Central memory CD8-positive, alpha-beta T cell (primary cell): ENCODE data around the gene MTCH2.
A peak's percentile ranks its signal among the peaks of the same experiment; 100 is the strongest.

Source experiments
- ATAC-seq: fragments of 150-1000 bp; cut with Tn5 transposase; replicated peaks from 2 replicates; pipeline ENCODE4 v1.10.0; 2022; ENCODE audit warnings: mild to moderate bottlenecking, moderate FRiP score, moderate number of reproducible peaks; ENCODE audit not compliant: poor library complexity, severe bottlenecking; ENCODE audit errors: extremely low read depth
- DNase-seq, 2 donors: peaks; one replicate each; pipeline ENCODE4 v3.0.0; 2021; ENCODE audit warnings: low spot score in 2 of 2
- H3K27ac Mint-ChIP-seq: one replicate; pipeline ENCODE4 v1.8.0; 2022; ENCODE audit warnings: low read depth, mild to moderate bottlenecking, moderate library complexity, mixed read lengths
- H3K27me3 Mint-ChIP-seq: one replicate; pipeline ENCODE4 v1.8.0; 2022; ENCODE audit warnings: mixed read lengths
- H3K36me3 Mint-ChIP-seq: one replicate; pipeline ENCODE4 v1.8.0; 2022; ENCODE audit warnings: mild to moderate bottlenecking, moderate library complexity, mixed read lengths; ENCODE audit not compliant: insufficient read depth
- H3K4me1 Mint-ChIP-seq: one replicate; pipeline ENCODE4 v1.8.0; 2022; ENCODE audit warnings: mixed read lengths
- H3K4me3 Mint-ChIP-seq: one replicate; pipeline ENCODE4 v1.8.0; 2022; ENCODE audit warnings: mild to moderate bottlenecking, moderate library complexity, mixed read lengths
- H3K9me3 Mint-ChIP-seq: one replicate; pipeline ENCODE4 v1.8.0; 2022; ENCODE audit warnings: mixed read lengths

MTCH2 gene

GRCh38 chr11:47586098-47586855, 56.1 kb downstream of the MTCH2 start, which contains the start of gene FAM180B:
Gene FAM180B (plus strand): TSS chr11:47586678. CDS start chr11:47586769, 91 bp downstream.
- Mint-ChIP-seq H3K4me3 (no peak within 1 kb of the TSS), H3K27ac (no peak within 1 kb of the TSS)
- no peak for ATAC-seq

GRCh38 chr11:47583844-47584243, 58.5 kb downstream of the MTCH2 start:
- no peaks in the 10 kb centered on the region for H3K27me3 Mint-ChIP-seq
- peak overlapping the region; percentile 4 for H3K4me3 Mint-ChIP-seq

More at GRCh38 chr11:47586098-47586855, 56.1 kb downstream of the MTCH2 start, which contains the start of gene FAM180B:
- Mint-ChIP-seq H3K9me3 (no peaks in the 10 kb centered on the region), H3K27me3 (no peaks in the 10 kb centered on the region), H3K36me3 (peaks cover 27% of the 10 kb centered on the region), H3K4me1 (no peaks in the 10 kb centered on the region)
- no peak for DNase-seq

DNA sequence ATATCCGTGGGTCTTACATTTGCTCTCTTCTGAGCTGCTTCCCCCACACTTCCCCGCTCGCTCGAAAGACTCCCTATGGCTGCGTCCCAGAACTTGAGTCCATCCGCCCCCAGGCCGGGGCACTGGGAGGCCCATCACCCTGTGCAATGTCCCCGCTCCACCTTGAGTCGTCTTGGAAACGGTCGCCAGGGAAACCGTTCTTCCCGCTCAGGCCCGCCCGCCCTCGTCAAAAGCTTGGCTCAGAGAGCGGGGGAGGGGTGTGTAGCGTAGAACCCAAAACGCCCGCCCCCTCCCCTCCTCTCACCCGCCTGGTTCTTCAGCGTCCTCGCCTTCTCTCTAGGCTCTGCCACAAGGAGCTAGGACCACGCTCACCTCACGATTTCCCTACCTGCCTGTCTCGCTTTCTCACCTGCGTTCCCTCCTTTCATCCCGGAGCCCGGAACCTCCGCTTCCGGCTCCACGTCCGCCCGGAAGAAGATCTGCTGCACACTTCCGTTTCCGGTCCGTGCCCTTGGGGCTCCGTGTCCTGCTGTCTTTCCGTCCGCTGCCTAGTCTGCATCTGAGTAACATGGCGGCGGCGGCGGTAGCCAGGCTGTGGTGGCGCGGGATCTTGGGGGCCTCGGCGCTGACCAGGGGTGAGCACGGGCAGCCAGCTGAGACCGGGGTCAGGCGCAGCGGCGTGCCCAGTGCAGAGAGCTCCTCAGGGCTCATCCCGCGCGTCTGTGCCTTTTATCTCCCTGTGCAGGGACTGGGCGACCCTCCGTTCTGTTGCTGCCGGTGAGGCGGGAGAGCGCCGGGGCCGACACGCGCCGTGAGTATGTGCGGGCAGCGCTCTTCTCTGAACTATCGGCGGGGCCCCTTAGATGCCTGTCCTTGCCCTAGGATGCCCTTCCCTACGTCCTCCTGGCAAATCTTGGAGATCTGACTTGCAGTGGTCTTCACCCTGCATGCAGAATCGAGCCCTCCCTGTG, 63.5 kb downstream of the MTCH2 start, which contains the start of the genes KBTBD4 and NDUFS3:
TSS of gene KBTBD4 (minus strand) at position 447 of the 971 bp plus-strand sequence. CDS start at position 428, 19 bp downstream.
TSS of gene NDUFS3 (plus strand) at position 551 of the 971 bp plus-strand sequence. CDS start at position 569, 18 bp downstream.
- H3K9me3 Mint-ChIP-seq, result no peaks in the 10 kb centered on the region
- peak; percentile 81 to 90 for DNase-seq
- H3K4me3 Mint-ChIP-seq, result peak within 1 kb of the TSS; percentile 92
- peak; percentile 90 for ATAC-seq
- peaks cover 53% of the 10 kb centered on the region for H3K36me3 Mint-ChIP-seq
- H3K27ac Mint-ChIP-seq, result peak within 1 kb of the TSS; percentile 98
- H3K27me3 Mint-ChIP-seq, result no peaks in the 10 kb centered on the region
- H3K4me1 Mint-ChIP-seq, result peaks cover 26% of the 10 kb centered on the region

More at GRCh38 chr11:47583844-47584243, 58.5 kb downstream of the MTCH2 start:
- Mint-ChIP-seq H3K9me3 (no peaks in the 10 kb centered on the region), H3K27ac (no peak overlapping the region), H3K36me3 (peaks cover 34% of the 10 kb centered on the region), H3K4me1 (peaks cover 16% of the 10 kb centered on the region)
- DNase-seq, result no peak
- no peak for ATAC-seq

DNA sequence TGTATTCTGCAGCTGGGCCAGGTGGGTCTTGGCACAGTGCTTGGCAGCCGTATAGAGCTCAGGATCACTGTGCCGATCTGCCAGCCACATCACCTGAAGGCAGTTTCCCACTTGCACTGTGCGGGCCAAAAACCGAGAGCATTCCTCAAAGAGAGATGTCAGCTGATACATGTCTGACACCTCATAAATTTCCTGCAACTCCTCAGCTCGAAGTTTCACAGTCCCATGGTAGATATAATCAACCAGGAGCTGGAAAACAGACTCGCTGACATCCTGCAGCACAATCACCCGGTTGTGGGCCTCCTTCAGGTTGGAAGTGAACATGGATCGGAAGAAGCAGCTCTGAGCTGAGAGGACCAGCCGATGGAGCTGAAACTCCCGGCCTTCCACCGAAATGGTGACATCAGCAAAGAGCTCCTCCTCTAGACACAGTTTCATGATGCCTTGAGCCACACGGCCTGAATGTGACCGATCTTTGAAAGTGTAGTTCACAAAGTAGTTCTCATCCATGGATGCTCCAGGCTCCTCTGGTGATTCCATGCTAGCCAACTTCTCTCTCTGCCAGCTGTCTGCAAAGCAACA, 64.8 kb downstream of the MTCH2 start:
- H3K4me3 Mint-ChIP-seq, result peak overlapping the region; percentile 92
- H3K27ac Mint-ChIP-seq, result peak overlapping the region; percentile 98
- H3K4me1 Mint-ChIP-seq, result peaks cover 30% of the 10 kb centered on the region
- no peaks in the 10 kb centered on the region for H3K9me3 Mint-ChIP-seq
- ATAC-seq (no peak), DNase-seq (no peak)
- H3K36me3 Mint-ChIP-seq, result peaks cover 52% of the 10 kb centered on the region
- H3K27me3 Mint-ChIP-seq, result no peaks in the 10 kb centered on the region

GRCh38 chr11:47573321-47573720, 69.0 kb downstream of the MTCH2 start:
- no peak for ATAC-seq
- Mint-ChIP-seq H3K36me3 (peaks cover 51% of the 10 kb centered on the region), H3K27ac (no peak overlapping the region)

DNA sequence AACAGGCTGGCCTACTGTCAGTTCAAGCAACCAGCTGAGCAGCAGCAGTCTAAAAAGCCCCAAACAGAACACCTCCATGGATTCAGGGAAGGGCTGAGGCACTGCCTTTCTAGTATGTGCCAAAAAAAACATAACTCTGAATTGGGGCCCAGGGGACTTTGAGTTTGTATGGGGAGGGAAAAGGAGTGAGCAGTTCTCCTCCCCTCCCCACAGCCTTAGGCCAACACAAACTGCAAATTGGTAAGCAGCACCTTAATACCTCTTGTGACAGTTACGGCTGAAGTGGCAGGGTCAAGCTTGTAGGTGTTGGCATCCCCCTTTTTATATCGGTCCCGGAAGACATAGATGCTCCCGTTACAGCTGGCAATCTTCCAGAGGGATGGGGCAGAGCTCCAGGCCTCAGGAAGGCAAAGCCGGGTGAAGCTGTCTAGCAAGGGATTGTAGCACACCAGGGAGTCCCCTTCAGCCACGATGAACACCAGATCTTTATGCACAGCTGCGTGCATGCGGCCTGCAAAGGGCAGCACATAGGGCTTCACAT, 69.6 kb downstream of the MTCH2 start:
- no peak overlapping the region for H3K4me3 Mint-ChIP-seq
- DNase-seq, result no peak
- no peak for ATAC-seq
- H3K4me1 Mint-ChIP-seq, result peaks cover 10% of the 10 kb centered on the region
- no peak overlapping the region for H3K27ac Mint-ChIP-seq
- H3K9me3 Mint-ChIP-seq, result no peaks in the 10 kb centered on the region
- peaks cover 48% of the 10 kb centered on the region for H3K36me3 Mint-ChIP-seq
- H3K27me3 Mint-ChIP-seq, result no peaks in the 10 kb centered on the region

More at GRCh38 chr11:47573321-47573720, 69.0 kb downstream of the MTCH2 start:
- Mint-ChIP-seq H3K4me1 (peaks cover 10% of the 10 kb centered on the region), H3K27me3 (no peaks in the 10 kb centered on the region), H3K4me3 (no peak overlapping the region), H3K9me3 (no peaks in the 10 kb centered on the region)
- no peak for DNase-seq

DNA sequence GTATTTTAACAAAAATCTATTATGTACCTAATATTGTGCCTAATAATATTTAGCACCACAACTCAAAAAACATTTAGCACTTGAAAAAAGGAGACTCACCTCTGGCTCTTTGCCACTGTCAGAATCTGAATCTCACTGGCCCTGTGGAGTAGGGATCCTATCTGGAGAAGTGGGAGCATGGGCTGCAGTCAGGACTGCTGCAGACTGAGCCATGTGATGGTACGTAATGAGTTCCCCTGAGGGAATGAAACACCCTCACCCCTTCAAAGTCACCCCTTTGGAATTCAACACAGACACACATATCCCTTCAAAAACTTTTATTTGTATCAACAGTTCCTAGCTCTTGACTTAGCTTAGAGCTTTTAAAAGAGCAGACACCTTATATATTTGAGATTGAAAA, 70.5 kb downstream of the MTCH2 start:
- Mint-ChIP-seq H3K27ac (no peak overlapping the region), H3K27me3 (no peaks in the 10 kb centered on the region), H3K9me3 (no peaks in the 10 kb centered on the region), H3K4me3 (no peak overlapping the region), H3K36me3 (peaks cover 45% of the 10 kb centered on the region), H3K4me1 (peaks cover 6% of the 10 kb centered on the region)
- no peak for DNase-seq
- ATAC-seq, result no peak

DNA sequence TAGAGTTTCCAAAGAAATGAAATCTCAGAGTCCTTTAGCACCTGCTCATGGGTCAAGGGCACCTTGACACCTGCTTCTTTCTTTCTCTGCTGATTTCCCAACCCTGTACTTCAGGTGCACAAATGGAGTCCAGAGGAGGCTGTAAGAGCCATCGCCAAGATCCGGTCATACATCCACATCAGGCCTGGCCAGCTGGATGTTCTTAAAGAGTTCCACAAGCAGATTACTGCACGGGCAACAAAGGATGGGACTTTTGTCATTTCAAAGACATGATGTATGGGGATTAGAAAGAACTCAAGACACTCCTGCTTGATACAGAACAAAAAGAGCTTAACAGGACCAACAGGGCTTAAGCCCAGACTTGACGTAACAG, 71.0 kb downstream of the MTCH2 start:
- no peak for ATAC-seq
- H3K4me1 Mint-ChIP-seq, result peaks cover 11% of the 10 kb centered on the region
- no peaks in the 10 kb centered on the region for H3K27me3 Mint-ChIP-seq
- no peak overlapping the region for H3K27ac Mint-ChIP-seq
- no peak for DNase-seq
- H3K36me3 Mint-ChIP-seq, result peaks cover 41% of the 10 kb centered on the region
- no peaks in the 10 kb centered on the region for H3K9me3 Mint-ChIP-seq
- no peak overlapping the region for H3K4me3 Mint-ChIP-seq

DNA sequence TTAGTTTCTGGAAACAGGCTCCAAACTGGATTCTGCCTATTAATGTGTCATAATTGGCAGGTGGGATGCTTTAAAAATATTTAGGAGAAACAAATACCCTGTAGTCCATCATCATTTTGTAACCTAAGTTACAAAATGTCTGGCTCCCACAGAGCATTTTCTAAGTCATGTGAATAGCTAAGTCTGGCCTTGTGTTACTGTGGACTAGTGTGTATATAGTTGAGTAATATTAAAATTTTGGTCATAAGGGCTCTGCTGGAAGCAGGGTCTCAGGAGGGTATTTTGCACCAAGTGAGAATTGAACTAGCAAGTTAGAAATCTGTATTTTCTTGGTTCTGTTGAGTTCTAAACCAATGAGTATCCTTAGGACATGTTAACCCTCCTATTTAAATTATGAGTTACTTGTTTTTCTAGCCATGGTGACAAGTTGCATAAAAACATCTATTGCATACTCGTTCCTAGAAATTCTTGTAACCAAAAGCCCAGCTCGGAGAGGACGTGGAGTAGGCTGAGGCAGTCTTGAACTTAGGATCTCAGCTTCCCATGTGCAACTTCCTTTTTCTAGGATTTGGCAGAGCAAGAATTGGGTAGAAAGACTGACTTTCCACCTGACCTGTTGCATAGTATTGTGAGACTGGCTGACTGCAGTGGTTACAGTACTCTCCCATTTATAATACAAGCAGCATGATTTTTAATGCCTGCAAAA, 71.6 kb downstream of the MTCH2 start:
- Mint-ChIP-seq H3K27me3 (no peaks in the 10 kb centered on the region), H3K27ac (no peak overlapping the region), H3K4me1 (peaks cover 16% of the 10 kb centered on the region), H3K9me3 (no peaks in the 10 kb centered on the region), H3K36me3 (peaks cover 39% of the 10 kb centered on the region), H3K4me3 (no peak overlapping the region)
- no peak for ATAC-seq
- no peak for DNase-seq

- no peak for DNase-seq
- Mint-ChIP-seq H3K9me3 (no peaks in the 10 kb centered on the region), H3K36me3 (peaks cover 33% of the 10 kb centered on the region), H3K4me1 (peaks cover 21% of the 10 kb centered on the region), H3K27me3 (no peaks in the 10 kb centered on the region), H3K4me3 (no peak overlapping the region), H3K27ac (no peak overlapping the region)
- no peak for ATAC-seq
Observed at GRCh38 chr11:47569646-47570045, 72.7 kb downstream of the MTCH2 start.
